Measurements from ENCODE around the gene PTGER2. TPM values are rescaled to one million over a fixed set of nuclear protein-coding genes. Genes with fewer than 3 reads are reported as not detected.

The PTGER2 gene
- total RNA-seq, 1 experiment from 2014 or later = 0.57 TPM

- BruUV-seq (replicated peaks) = no TSS peak
- Histone ChIP-seq H3K4me3 (replicated peaks in 1 of 2; ENCODE audit: low read depth in 1 of 2, low read length in 2 of 2) (no peak overlapping the region), H2AFZ (ENCODE audit: low read depth, low read length, poor library complexity, severe bottlenecking) (no peak overlapping the region), H3K27me3 (ENCODE audit: insufficient read depth, low read length) (no peaks in the 10 kb centered on the region), H4K20me1 (ENCODE audit: insufficient read depth) (no peaks in the 10 kb centered on the region), H3K9me3 (ENCODE audit: control insufficient read depth in 1 of 2, insufficient read depth in 1 of 2, low read depth in 1 of 2, low read length in 2 of 2) (no peaks in the 10 kb centered on the region), H3K4me2 (ENCODE audit: low read length) (no peak overlapping the region), H3K9me2 (ENCODE audit: insufficient read depth) (no peaks in the 10 kb centered on the region), H3K4me1 (ENCODE audit: control insufficient read depth in 1 of 2, insufficient read depth in 2 of 2, low read length in 2 of 2) (peaks cover 0 to 7% of the 10 kb centered on the region in 2 experiments; a peak in 1 of 4 replicates), H3K9ac (ENCODE audit: low read length) (no peak overlapping the region), H3K79me2 (ENCODE audit: insufficient read depth, low read length) (no peaks in the 10 kb centered on the region), H3K36me3 (ENCODE audit: control insufficient read depth in 1 of 2, insufficient read depth in 2 of 2, low read length in 2 of 2) (no peaks in the 10 kb centered on the region), H3K27ac (ENCODE audit: low read depth, low read length) (no peak overlapping the region)
- ChIA-PET CTCF (no interaction called here), RAD21 (ENCODE audit: low non-redundant PET in 1 of 2, low total read pairs in 2 of 2, uncharacterized antibody in 2 of 2, unreplicated experiment in 2 of 2) (no interaction called here), POLR2A (no interaction called here)
- TF ChIP-seq SIN3A (IDR thresholded peaks at IDR 0.05; ENCODE audit: low read depth) = no peak
- TF ChIP-seq JUND (IDR thresholded peaks at IDR 0.05) = no peak
- no peak for TF ChIP-seq ELF1 (IDR thresholded peaks at IDR 0.05; ENCODE audit: borderline replicate concordance, low read depth)
- no peak for TF ChIP-seq ATF3 (IDR thresholded peaks at IDR 0.05)
- TF ChIP-seq YY1 (IDR thresholded peaks at IDR 0.05; ENCODE audit: extremely low read depth, insufficient replicate concordance, low read depth, low read length) = no peak
- TF ChIP-seq POLR2AphosphoS5 (IDR thresholded peaks at IDR 0.05; ENCODE audit: low read depth, low read length) = no peak
- no peak for TF ChIP-seq CBX3 (IDR thresholded peaks at IDR 0.05; ENCODE audit: low read depth)
- TF ChIP-seq MAX (IDR thresholded peaks at IDR 0.05) = no peak
- no peak for TF ChIP-seq ZFX (IDR thresholded peaks at IDR 0.05)
- TF ChIP-seq SP1 (IDR thresholded peaks at IDR 0.05; ENCODE audit: low read depth) = no peak
- no peak for TF ChIP-seq REST (IDR thresholded peaks at IDR 0.05; ENCODE audit: low read depth)
- TF ChIP-seq TCF7L2 (IDR thresholded peaks at IDR 0.05; ENCODE audit: borderline replicate concordance, extremely low read depth, insufficient read depth, insufficient read length) = no peak
- TF ChIP-seq RAD21 (IDR thresholded peaks at IDR 0.05; ENCODE audit: low read depth) = no peak
- no peak for TF ChIP-seq ZBTB33 (IDR thresholded peaks at IDR 0.05; ENCODE audit: extremely low read depth, insufficient replicate concordance, low read length)
- no peak for TF ChIP-seq FOSL1 (IDR thresholded peaks at IDR 0.05; ENCODE audit: low read depth)
- no peak for TF ChIP-seq POLR2A (IDR thresholded peaks at IDR 0.05; ENCODE audit: borderline replicate concordance, extremely low read depth, insufficient read depth, insufficient read length)
- intact Hi-C loops (cut with micrococcal nuclease) = no loop called here
- no peak for ATAC-seq
- DNase-seq (ENCODE audit: low read depth, low spot score) = no peak
Observed at GRCh38 chr14:52350445-52350844, 36.3 kb downstream of the PTGER2 start.
